Measurements from ENCODE around the gene TUBGCP2.
A peak's percentile ranks its signal among the peaks of the same experiment; 100 is the strongest.

Gene TUBGCP2

GRCh38 chr10:133261726-133262325 is 46.8 kb downstream of the TUBGCP2 start:
- DNase-seq = peak; percentile 93

- peak; percentile 80 for DNase-seq
Observed at GRCh38 chr10:133260895-133261725, 47.6 kb downstream of the TUBGCP2 start.

DNA sequence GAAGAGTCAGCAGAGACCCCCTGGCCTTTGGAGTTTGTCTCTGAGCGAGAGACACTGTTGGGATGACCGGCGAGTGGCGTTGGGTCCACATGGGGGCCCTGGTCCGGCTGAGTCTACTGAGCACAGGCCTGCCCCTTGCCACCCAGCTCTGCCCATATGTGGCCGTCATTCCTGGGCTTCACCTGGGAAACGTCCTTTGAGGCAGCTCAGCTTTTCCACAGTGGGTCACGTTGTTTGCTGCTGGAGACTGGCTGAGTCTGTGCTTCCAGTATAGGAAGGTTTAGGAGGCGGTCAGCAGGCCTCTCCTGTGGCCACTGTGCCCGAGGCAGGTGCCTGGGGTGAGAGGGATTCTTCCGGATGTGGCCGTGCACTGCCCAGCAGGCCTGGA is 49.1 kb downstream of the TUBGCP2 start:
- no peak for DNase-seq

DNA sequence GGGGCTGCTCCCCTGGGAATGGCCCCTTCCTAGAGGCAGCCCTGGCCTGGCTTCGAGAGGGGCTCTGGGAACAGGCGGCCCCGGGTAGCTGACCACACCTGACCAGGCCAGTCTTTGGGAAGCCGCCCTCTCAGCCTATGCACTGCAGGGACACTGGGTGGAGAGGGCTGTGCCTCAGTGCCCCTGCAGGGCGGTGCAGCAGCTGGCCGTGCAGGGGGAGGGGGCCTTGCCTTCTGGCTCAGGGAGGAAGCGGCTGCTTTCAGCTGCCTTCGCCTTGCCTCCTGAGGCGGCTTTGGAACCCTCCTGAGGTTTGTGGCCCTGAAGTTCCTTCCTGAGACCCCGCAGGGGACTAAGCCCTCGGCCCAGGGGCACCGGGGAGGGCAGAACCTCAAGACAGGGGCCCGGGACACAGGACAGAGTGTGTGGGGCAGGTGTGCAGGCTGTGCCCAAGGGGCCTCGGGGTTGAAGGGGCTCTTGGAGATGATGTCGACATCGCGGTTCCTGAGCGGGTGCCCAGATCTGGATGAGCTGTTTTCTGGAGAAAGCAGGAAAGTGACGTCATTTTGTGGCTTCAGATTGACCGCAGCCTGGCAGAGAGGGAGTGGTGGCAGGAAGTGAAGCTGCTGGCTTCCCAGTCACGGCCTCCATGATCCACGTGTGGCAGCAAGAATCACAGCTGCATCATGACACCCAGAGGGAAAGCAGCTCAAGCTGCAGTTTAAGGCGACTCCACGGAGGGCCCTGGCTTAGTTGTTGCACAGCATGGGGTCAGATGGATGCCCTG is 49.7 kb downstream of the TUBGCP2 start:
- DNase-seq = peak; percentile 89

DNA sequence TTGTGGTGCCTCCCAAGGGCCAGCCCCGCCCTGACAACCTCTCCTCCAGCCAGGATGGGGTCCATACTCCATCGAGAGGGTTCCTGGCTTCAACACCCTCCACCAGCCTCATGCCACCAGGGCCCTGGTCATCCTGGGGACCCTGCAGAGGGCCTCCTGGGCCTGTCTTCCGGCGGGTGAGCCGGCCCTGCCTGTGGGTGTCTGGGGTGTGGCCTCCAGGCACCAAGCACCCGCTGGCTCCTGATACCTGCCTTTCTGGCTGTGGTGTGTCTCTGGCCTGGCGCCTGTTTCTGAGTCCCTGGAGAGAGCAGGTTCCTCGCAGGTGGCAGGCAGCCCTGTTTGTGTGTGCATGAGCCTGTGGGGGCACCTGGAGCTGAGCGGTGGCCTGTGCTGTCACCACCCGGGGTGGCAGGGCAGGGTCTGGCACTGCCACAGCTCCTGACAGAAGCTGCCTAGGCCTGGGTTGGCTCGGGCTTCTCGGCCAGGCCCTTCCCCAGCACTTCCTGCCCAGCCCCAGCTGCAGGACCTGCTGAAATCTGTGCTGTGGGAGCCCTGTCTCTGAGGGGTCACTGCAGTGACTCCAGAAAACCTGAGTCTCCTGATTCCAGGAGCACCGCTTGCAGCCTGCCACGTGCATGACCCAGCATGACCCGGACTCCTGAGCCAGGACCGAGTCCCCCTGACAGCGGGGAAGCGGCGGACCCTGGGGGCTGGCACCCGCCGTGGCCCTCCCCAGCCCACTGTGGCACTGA is 50.4 kb downstream of the TUBGCP2 start:
- DNase-seq = peak; percentile 66

DNA sequence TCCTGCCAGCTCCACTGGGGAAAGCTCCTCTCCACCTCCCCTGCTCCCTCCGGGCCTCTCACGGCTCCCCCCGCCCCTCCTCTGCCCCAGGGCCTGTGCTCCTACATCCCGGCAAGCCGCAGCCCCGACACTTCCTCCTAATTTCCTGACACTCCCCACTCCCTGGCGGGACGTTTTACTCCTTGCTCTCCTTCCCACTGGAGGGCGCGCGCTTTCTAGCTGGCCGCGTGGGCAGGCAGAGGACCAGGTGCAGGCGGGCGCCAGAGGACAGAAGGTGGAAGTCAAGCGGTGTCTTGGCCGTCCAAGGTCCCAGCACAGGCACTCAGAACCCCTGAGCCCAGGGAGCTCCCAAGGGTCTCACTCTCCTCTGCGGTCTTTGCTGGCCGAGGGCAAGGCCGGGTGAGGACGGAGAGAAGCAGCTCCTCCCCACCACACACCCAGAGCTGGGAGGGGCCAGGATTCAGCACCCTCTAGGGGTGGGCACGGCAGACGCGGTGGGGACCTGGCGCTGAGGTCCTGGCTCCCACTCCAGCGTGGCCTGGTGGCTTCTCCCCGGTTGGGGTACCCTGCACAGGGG is 51.1 kb downstream of the TUBGCP2 start:
- DNase-seq = peak; percentile 71

GRCh38 chr10:133255323-133255722 is 53.3 kb downstream of the TUBGCP2 start:
- no peak for DNase-seq

GRCh38 chr10:133254421-133255120 is 54.1 kb downstream of the TUBGCP2 start:
- DNase-seq = peak; percentile 40

- no peak for DNase-seq
Observed at GRCh38 chr10:133253361-133253955, 55.2 kb downstream of the TUBGCP2 start.

DNA sequence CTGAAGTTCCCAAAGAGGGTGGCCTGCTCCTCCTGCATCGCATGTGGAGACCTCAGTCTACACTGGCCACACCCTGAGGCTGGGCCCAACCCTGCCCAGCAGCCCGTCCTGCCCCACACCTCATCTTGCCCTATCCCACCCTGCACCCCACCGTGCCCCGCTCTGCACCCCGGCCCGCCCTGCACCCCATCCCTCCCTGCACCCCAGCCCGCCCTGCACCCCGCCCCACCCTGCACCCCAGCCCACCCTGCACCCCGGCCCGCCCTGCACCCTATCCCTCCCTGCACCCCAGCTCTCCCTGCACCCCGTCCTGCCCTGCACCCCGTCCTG is 56.5 kb downstream of the TUBGCP2 start:
- no peak for DNase-seq

DNA sequence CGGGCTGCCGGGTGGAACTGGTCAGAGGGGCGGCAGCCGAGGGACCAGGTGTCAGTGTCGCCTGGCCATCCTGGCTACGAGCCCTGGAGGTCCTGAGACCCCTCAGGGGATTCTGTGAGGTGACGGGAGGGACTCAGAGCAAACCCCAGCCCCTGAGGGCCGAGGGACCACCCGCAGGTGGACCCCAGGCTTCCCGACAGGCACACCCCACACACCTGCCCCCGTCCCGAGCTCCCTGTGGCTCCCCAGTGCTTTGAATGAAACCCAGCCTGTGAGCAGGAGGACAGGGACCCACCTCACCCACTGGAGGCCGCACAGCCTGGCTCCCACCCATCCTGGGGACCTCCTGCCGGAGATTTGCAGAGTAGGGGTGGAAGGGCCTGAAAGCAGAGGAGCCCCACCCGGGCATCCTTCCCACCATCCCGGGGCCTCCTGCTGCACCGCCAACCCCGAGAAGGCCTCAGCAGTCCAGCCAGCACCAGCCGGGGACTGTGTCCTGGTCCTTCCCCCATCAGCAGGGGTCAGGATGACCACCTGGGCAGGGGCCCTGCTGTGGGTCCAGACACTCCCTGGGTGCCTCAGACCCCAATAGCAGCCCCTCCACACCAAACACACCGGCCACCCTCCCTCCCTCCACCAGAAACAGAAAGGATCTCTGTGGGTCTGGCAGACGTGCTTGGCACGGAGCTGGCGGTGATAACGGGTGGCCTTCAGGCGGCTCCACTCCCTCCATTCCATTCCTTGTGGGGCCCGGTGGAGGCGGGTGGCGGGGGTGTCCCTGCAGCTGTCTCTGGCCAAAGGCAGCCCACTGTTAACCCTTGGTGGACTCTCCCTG is 57.1 kb downstream of the TUBGCP2 start:
- DNase-seq = peak; percentile 62

- DNase-seq = no peak
Observed at GRCh38 chr10:133249975-133250754, 58.5 kb downstream of the TUBGCP2 start.

- DNase-seq = no peak
Observed at GRCh38 chr10:133249094-133249780, 59.4 kb downstream of the TUBGCP2 start.

GRCh38 chr10:133248334-133248715 is 60.3 kb downstream of the TUBGCP2 start:
- DNase-seq = no peak

GRCh38 chr10:133247681-133248333 is 60.9 kb downstream of the TUBGCP2 start:
- no peak for DNase-seq

DNA sequence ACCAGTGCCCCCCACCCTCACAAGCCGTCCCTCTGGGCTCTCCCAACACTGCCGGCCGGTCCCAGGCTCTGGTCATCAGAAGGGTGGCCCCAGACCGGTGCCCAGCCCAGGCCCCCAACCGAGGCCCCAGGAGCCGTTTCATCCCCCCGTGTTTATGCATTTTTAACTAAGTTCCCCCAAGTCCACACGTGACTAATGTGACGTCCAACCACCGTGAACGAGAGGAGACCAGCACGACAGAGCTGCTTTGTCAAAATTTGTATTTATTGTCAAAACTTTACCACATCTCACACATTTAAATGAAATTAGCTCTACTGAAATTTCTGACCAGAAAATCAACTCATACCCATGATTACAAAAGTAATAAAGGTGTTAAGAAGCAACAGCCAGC is 62.4 kb downstream of the TUBGCP2 start:
- no peak for DNase-seq

DNA sequence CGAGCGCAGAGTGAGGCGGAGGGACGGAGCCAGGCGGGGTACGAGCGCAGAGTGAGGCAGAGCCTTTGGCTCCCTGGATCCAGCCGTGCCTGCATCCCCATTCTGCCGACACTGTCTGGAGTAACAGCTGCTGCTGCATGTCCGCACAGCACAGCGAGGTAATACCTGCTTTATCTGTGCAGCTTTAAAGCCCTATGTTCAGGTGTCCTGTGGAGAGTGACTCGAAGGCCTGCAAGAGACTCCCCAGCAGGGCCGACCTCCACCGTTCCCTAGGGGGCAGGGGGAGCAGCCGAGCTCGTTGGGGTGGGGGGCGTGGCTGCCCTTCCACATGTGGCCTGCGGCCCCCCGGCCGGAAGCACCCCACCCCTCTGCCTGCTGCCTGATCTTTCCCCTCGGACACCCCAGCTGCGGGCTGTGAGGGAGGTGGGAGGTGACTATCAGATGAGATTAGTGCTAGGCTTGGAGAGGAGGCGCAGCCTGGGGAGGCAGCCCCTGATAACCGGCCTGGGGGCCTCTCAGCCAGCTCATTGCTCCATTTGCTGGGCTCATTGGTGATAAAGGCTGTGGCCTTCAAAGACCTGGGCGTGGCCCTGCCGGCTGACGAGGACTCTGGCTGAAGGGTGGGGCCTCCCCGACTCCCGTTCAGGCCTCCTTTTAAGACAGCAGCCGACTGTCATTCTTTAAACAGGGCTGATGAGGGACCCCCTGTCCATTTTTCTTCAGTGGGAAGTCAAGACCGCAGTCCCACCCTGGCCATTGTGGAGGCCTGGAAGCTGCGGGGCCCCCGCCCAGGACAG is 63.0 kb downstream of the TUBGCP2 start:
- DNase-seq = peak; percentile 99

DNA sequence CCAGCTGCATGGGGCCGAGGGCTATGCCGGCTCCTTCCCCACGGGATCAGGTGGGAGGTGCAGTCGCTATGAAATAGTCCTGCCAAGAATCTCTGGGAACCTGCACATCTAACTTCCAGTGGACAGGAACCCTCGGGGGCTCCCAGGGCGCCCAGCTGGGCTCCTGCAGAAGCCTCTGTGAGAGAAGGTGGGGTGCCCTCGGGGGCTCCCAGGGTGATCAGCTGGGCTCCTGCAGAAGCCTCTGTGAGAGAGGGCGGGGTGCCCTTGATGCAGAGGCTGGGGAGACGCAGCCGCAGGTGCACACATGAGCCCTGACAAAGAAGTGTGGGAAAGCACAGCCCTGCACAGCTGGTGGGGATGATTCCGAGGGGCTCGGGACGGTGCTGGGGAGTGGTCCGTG is 65.1 kb downstream of the TUBGCP2 start:
- DNase-seq = no peak

Measured in hematopoietic multipotent progenitor cell treated with erythropoietin and hydrocortisone succinate and interleukin-3 and kit ligand, for 6 days (in vitro differentiated cells).